Stimulated activated CD8-positive, alpha-beta memory T cell treated with anti-CD3 and anti-CD28 coated beads, Interleukin-7, amount 100 ng/mL, for 48 hours (primary cell): ENCODE data around the gene ALKBH1.

ENCODE experiments used
- DNase-seq, 2 donors: peaks; one replicate each; pipeline ENCODE4 v3.0.0-alpha.2; 2020; ENCODE audit warnings: low read depth in 1 of 2; ENCODE audit errors: extremely low read depth in 1 of 2

Gene ALKBH1

DNA sequence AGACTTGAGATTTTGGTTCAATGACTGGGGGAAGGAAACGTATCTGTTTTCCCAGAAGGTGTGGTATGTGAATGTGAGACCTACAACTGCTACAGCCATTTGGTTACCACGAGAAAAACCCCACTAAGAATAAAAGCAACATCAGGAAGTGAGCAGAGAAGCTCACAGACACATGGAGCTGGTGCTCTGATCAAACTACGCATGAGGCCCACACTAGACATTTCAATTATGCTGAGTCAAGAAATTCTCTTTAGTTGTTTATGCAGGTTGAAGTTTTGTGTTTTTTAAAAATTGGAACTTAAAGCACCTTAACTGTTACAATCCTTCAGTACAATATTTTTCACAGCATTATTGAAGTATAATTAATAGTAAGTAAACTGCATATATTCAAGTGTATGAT, 82.5 kb downstream of the ALKBH1 start:
- DNase-seq: no peak

DNA sequence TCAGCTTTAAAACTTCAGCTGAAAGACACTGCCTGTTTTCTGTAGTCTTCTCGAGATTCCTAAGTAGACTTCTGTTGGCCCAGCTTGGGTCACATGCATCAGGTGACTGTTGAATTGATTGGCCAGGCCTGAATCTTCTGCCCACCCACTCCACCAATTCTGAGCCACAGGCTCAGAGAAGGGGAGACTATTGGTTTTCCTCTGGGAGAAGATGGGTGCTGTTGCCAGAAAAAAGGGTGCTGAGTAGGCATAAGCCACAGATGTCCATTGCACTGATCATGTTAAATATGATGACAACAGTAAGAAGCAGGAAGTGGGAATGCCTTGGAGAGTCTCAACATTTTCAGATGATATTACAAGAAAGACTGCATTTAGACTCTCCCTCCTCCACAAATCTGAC, 84.6 kb downstream of the ALKBH1 start:
- DNase-seq: no peak
